Immature natural killer cell (primary cell): ENCODE data around the gene SLCO1B1. TPM values are rescaled to one million over a fixed set of nuclear protein-coding genes. Genes with fewer than 3 reads are reported as not detected.
"Not testable (repeated sequence)": the region's sequence is repeated elsewhere in the genome, so short reads cannot be mapped to it uniquely, and the experiment has no call there.

ENCODE experiments used
- DNase-seq, 3 donors: peaks; one replicate each; pipeline ENCODE4 v3.0.0; 2022; ENCODE audit warnings: mixed read lengths in 1 of 3
- H3K27ac Mint-ChIP-seq, 6 donors: one replicate each; pipeline ENCODE4 v1.8.0; 2020; ENCODE audit warnings: mixed read lengths in 6 of 6, mild to moderate bottlenecking in 5 of 6, inconsistent platforms in 4 of 6, moderate library complexity in 3 of 6
- H3K27me3 Mint-ChIP-seq, 3 donors: one replicate each; pipeline ENCODE4 v1.8.0; 2020 to 2021; ENCODE audit warnings: low read depth in 3 of 3, mild to moderate bottlenecking in 3 of 3, mixed read lengths in 3 of 3, moderate library complexity in 3 of 3, inconsistent platforms in 1 of 3
- H3K36me3 Mint-ChIP-seq, 3 donors: one replicate each; pipeline ENCODE4 v1.8.0; 2020; ENCODE audit warnings: mixed read lengths in 3 of 3, inconsistent platforms in 2 of 3, mild to moderate bottlenecking in 2 of 3
- H3K4me1 Mint-ChIP-seq, 2 donors: one replicate each; pipeline ENCODE4 v1.8.0; 2020; ENCODE audit warnings: inconsistent platforms in 2 of 2, mild to moderate bottlenecking in 2 of 2, mixed read lengths in 2 of 2, moderate library complexity in 1 of 2
- H3K4me3 Mint-ChIP-seq, 5 donors: one replicate each; pipeline ENCODE4 v1.8.0; 2020; ENCODE audit warnings: mild to moderate bottlenecking in 5 of 5, mixed read lengths in 5 of 5, inconsistent platforms in 3 of 5, moderate library complexity in 3 of 5
- H3K9me3 Mint-ChIP-seq, 6 donors: one replicate each; pipeline ENCODE4 v1.8.0; 2020; ENCODE audit warnings: mild to moderate bottlenecking in 6 of 6, mixed read lengths in 6 of 6, inconsistent platforms in 4 of 6, moderate library complexity in 3 of 6
- polyA plus RNA-seq, 3 donors: library from polyadenylated mRNA; unstranded; fragments of 300-500 nt; fragmentation: Illumina TruSeq; gene quantifications; one replicate each; pipeline ENCODE4 v1.2.3, GENCODE V29; 2021

SLCO1B1 gene, protein sequence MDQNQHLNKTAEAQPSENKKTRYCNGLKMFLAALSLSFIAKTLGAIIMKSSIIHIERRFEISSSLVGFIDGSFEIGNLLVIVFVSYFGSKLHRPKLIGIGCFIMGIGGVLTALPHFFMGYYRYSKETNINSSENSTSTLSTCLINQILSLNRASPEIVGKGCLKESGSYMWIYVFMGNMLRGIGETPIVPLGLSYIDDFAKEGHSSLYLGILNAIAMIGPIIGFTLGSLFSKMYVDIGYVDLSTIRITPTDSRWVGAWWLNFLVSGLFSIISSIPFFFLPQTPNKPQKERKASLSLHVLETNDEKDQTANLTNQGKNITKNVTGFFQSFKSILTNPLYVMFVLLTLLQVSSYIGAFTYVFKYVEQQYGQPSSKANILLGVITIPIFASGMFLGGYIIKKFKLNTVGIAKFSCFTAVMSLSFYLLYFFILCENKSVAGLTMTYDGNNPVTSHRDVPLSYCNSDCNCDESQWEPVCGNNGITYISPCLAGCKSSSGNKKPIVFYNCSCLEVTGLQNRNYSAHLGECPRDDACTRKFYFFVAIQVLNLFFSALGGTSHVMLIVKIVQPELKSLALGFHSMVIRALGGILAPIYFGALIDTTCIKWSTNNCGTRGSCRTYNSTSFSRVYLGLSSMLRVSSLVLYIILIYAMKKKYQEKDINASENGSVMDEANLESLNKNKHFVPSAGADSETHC
- polyA plus RNA-seq: not detected

DNA sequence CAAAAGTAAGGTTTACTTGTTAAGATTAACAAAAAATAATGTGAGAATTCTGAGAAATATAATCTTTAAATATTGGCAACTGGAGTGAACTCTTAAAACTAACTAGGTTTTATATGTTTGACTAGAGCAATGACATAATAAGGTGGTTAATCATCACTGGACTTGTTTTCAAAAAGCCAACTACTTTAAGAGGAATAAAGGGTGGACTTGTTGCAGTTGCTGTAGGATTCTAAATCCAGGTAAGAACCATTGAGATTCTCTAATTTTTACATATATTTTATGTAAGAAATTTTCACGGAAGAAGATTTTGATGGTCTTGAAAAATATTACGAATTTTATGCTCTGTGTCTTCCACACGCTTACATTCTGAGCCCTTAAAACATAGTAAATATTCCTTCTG lies at the start of gene SLCO1B1:
SLCO1B1 (plus strand) TSS at position 197 of the 400 bp plus-strand sequence. CDS start 10,381 bp downstream, outside the sequence.
- Mint-ChIP-seq H3K4me3 (no peak within 1 kb of the TSS), H3K27ac (no peak within 1 kb of the TSS), H3K36me3 (no peaks in the 10 kb centered on the region), H3K4me1 (no peaks in the 10 kb centered on the region), H3K27me3 (no peaks in the 10 kb centered on the region), H3K9me3 (peaks cover 3 to 19% (median 11%) of the 10 kb centered on the region in 6 donors)
- no peak for DNase-seq

DNA sequence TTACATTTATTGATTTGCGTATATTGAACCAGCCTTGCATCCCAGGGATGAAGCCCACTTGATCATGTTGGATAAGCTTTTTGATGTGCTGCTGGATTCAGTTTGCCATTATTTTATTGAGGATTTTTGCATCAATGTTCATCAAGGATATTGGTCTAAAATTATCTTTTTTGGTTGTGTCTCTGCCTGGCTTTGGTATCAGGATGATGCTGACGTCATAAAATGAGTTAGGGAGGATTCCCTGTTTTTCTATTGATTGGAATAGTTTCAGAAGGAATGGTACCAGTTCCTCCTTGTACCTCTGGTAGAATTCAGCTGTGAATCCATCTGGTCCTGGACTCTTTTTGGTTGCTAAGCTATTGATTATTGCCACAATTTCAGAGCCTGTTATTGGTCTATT lies 46.2 kb upstream of the SLCO1B1 start:
- not testable (repeated sequence) for H3K4me3 Mint-ChIP-seq, H3K27me3 Mint-ChIP-seq, DNase-seq, H3K4me1 Mint-ChIP-seq, H3K36me3 Mint-ChIP-seq, H3K27ac Mint-ChIP-seq
- H3K9me3 Mint-ChIP-seq: peaks cover 8 to 26% (median 16%) of the 10 kb centered on the region in 6 donors

DNA sequence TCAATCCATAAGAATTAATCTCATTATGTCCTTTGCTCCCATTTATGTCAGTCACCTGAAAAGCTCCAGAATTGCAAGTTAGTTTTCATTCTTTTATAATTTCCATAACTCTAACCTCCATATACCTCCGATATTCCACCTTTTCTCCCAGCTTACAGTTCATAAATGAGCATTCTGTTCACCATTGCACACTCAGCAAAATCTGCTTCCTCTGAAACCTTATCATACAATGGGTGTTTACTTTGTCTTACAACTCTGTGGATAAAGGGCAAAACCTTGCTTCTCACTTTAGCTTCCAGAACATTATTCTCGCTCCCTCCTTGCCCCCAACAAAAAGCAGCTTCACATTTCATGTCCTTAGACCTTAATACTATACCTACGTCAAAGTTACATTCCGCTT lies 19.3 kb upstream of the SLCO1B1 start:
- H3K9me3 Mint-ChIP-seq: peaks cover 9 to 41% (median 23%) of the 10 kb centered on the region in 6 donors
- H3K27ac Mint-ChIP-seq: no peak overlapping the region
- H3K4me1 Mint-ChIP-seq: no peaks in the 10 kb centered on the region
- no peak overlapping the region for H3K4me3 Mint-ChIP-seq
- no peak for DNase-seq
- no peaks in the 10 kb centered on the region for H3K27me3 Mint-ChIP-seq
- H3K36me3 Mint-ChIP-seq: no peaks in the 10 kb centered on the region

DNA sequence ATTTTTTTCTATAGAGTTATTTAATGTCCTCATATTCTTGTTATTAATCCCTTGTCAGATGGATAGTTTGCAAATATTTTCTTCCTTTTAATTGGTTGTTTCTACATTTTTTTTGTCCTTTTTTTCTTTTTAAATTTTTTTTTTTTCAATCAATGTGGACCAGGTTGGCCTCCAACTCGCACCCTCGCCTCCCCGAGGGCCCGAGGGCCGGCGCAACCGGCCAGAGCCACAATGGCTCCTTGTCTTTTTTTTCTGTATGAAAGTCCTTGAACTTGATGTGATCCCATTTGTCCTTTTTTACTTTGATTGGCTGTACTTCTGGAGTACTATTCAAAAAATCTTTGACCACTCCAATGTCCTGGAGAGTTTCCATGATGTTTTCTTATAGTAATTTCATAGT lies 17.7 kb upstream of the SLCO1B1 start:
- Mint-ChIP-seq H3K4me3 (no peak overlapping the region), H3K36me3 (no peaks in the 10 kb centered on the region), H3K4me1 (no peaks in the 10 kb centered on the region), H3K27ac (no peak overlapping the region), H3K9me3 (peaks cover 8 to 56% (median 25%) of the 10 kb centered on the region in 6 donors), H3K27me3 (peaks cover 0 to 2% (median 0%) of the 10 kb centered on the region in 3 donors)
- DNase-seq: no peak

DNA sequence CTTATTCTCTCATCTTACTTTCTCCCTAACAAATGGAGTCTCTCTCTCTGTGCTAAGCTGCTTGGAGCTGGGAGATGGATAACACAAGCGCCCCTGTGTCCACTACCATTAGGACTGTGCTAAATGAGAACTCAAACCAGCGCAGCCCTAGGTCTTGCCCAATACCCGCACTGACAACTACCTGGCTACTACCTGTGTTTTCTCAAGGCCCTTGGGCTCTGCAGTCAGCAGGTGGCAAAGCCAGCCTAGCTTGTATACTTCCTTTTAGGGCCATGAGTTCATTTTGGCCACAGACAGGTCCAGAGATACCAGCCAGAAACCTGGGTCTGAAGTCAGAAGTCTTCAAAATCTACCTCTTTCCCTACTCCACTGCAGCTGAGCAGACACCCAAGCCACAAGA lies 13.0 kb upstream of the SLCO1B1 start:
- DNase-seq: no peak
- peaks cover 0 to 2% (median 0%) of the 10 kb centered on the region in 3 donors for H3K27me3 Mint-ChIP-seq
- no peaks in the 10 kb centered on the region for H3K4me1 Mint-ChIP-seq
- no peaks in the 10 kb centered on the region for H3K36me3 Mint-ChIP-seq
- no peak overlapping the region for H3K27ac Mint-ChIP-seq
- peaks cover 10 to 58% (median 29%) of the 10 kb centered on the region in 6 donors for H3K9me3 Mint-ChIP-seq
- no peak overlapping the region for H3K4me3 Mint-ChIP-seq

DNA sequence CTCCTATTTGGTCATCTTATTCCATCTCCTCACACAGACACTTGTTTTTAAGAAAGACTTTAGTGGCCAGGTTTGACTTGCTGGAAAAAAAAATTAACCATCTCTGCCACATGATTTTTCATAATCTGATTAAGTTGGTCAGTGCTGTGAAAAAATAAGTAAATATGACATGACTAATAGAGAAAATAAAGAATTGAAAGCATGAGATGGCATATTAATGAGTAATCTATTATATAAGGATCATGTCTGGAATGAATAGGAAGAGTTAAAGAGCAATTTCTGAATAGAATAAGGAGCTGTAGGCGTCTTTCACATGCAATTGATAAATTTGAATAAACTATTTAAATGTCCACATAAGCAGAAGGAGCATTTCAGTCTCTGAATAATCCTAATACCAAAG lies 12.2 kb upstream of the SLCO1B1 start:
- H3K27me3 Mint-ChIP-seq: peaks cover 0 to 2% (median 0%) of the 10 kb centered on the region in 3 donors
- no peak overlapping the region for H3K4me3 Mint-ChIP-seq
- DNase-seq: no peak
- H3K36me3 Mint-ChIP-seq: no peaks in the 10 kb centered on the region
- no peaks in the 10 kb centered on the region for H3K4me1 Mint-ChIP-seq
- peaks cover 9 to 58% (median 29%) of the 10 kb centered on the region in 6 donors for H3K9me3 Mint-ChIP-seq
- H3K27ac Mint-ChIP-seq: no peak overlapping the region

DNA sequence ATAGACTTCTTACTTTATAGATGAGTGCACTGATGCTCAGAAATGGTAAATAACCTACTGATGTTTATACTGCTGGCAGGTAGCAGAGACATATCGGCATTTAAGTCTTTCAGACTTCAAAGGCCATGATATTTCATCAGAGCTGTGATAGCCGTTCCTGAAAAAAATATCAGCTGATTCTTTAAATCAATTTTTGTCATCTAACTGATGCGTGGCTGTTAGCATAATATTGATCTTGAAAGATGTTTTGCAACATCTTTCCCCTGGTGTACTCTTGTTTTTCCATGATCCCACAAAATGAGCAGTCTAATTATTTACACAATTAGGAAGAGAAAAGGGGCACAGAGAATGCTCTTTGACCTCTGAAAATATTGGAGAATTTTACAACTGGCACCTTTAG lies 1.6 kb upstream of the SLCO1B1 start:
- Mint-ChIP-seq H3K27me3 (no peaks in the 10 kb centered on the region), H3K4me3 (no peak overlapping the region), H3K27ac (no peak overlapping the region), H3K9me3 (peaks cover 0 to 16% (median 8%) of the 10 kb centered on the region in 6 donors), H3K36me3 (no peaks in the 10 kb centered on the region), H3K4me1 (no peaks in the 10 kb centered on the region)
- DNase-seq: no peak

DNA sequence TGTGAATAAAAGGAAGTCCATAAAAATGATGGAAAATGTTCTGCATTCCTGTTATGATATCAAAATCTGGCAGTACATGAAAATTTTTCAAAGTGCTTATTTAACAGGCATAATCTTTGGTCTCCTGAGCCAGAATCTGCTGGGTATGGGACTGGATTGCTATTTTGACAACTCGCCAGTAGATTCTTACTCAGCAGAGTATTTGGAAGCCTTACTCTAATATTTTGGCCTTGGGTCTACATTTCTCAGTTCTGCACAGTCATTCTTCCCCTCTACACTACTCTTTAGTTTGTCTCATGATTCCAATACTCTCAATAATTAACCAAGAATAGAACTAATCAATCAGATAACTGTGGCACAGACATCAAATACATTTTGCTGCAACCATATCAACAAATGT lies 1.1 kb upstream of the SLCO1B1 start:
- H3K27ac Mint-ChIP-seq: no peak overlapping the region
- no peaks in the 10 kb centered on the region for H3K36me3 Mint-ChIP-seq
- no peak for DNase-seq
- H3K27me3 Mint-ChIP-seq: no peaks in the 10 kb centered on the region
- H3K9me3 Mint-ChIP-seq: peaks cover under 1 to 15% (median 11%) of the 10 kb centered on the region in 6 donors
- H3K4me3 Mint-ChIP-seq: no peak overlapping the region
- no peaks in the 10 kb centered on the region for H3K4me1 Mint-ChIP-seq

DNA sequence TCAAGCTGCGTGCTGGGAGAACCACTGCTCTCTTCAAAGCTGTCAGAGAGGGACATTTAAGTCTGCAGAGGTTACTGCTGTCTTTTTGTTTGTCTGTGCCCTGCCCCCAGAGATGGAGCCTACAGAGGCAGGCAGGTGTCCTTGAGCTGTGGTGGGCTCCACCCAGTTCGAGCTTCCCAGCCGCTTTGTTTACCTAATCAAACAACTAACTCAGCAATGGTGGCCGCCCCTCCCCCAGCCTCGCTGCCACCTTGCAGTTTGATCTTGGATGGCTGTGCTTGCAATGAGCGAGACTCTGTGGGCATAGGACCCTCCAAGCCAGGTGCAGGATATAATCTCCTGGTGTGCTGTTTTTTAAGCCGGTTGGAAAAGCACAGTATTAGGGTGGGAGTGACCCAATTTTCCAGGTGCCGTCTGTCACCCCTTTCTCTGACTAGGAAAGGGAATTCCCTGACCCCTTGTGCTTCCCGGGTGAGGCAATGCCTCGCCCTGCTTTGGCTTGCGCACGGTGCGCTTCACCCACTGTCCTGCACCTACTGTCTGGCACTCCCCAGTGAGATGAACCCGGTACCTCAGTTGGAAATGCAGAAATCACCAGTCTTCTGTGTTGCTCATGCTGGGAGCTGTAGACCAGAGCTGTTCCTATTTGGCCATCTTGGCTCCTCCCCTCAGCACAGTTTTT lies 6.5 kb downstream of the SLCO1B1 start:
- not testable (repeated sequence) for DNase-seq, H3K27me3 Mint-ChIP-seq, H3K36me3 Mint-ChIP-seq, H3K4me3 Mint-ChIP-seq, H3K4me1 Mint-ChIP-seq, H3K27ac Mint-ChIP-seq
- peaks cover 8 to 28% (median 16%) of the 10 kb centered on the region in 6 donors for H3K9me3 Mint-ChIP-seq

DNA sequence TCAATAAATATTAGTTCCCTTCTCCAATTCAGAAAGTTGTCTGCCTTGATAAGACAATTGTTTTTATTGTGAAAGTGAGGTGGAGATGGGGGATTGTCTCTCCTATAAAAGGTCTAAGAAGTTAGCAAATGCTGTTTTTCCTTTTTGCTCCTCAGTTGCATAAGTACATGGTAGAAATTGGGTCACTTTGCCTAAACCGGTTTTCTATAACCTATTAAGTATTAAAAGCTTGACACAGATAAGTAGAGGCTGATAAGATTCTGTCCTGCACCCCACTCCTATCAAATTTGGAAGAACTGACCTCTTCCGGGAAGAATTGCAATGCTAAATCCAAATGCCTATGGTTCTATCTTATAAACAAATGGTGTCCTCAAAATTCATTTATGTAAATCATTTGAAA lies 7.0 kb downstream of the SLCO1B1 start:
- Mint-ChIP-seq H3K4me3 (no peak overlapping the region), H3K27me3 (peaks cover 0 to 2% (median 1%) of the 10 kb centered on the region in 3 donors), H3K27ac (no peak overlapping the region), H3K36me3 (no peaks in the 10 kb centered on the region), H3K4me1 (no peaks in the 10 kb centered on the region), H3K9me3 (peaks cover 8 to 27% (median 16%) of the 10 kb centered on the region in 6 donors)
- DNase-seq: no peak

DNA sequence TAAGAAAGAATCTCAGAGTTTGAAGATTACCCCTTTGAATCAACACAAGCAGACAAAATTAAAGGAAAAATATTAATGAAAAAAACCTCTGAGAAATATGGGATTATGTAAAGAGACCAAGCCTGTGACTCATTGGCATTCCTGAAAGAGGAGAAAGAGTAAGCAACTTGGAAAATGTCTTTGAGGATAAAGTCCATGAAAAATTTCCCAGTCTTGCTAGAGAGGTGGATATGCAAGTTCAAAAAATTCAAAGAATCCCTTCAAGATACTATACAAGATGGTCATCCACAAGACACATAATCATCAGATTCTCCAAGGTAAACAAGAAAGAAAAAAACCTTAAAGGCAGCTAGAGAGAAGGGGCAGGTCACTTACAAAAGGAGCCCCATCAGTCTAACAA lies 13.3 kb downstream of the SLCO1B1 start:
- H3K4me3 Mint-ChIP-seq: no peak overlapping the region
- H3K9me3 Mint-ChIP-seq: peaks cover 0 to 5% (median 4%) of the 10 kb centered on the region in 6 donors
- peaks cover 0 to 3% (median 0%) of the 10 kb centered on the region in 3 donors for H3K27me3 Mint-ChIP-seq
- no peak for DNase-seq
- H3K27ac Mint-ChIP-seq: no peak overlapping the region
- H3K36me3 Mint-ChIP-seq: no peaks in the 10 kb centered on the region
- no peaks in the 10 kb centered on the region for H3K4me1 Mint-ChIP-seq

DNA sequence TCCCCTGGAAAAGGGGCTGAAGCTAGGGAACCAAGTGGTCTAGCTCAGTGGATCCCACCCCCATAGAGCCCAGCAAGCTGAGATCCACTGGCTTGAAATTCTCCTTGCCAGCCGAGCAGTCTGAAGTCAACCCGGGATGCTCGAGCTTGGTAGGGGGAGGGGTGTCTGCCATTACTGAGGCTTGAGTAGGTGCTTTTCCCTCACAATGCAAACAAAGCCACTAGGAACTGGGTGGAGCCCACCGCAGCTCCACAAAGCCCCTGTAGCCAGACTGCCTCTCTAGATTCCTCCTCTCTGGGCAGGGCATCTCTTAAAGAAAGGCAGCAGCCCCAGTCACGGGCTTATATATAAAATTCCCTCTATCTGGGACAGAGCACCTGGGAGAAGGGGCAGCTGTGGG lies 18.9 kb downstream of the SLCO1B1 start:
- not testable (repeated sequence) for H3K27me3 Mint-ChIP-seq, H3K4me1 Mint-ChIP-seq, DNase-seq, H3K27ac Mint-ChIP-seq, H3K36me3 Mint-ChIP-seq, H3K4me3 Mint-ChIP-seq
- peaks cover 0 to 11% (median 3%) of the 10 kb centered on the region in 6 donors for H3K9me3 Mint-ChIP-seq

DNA sequence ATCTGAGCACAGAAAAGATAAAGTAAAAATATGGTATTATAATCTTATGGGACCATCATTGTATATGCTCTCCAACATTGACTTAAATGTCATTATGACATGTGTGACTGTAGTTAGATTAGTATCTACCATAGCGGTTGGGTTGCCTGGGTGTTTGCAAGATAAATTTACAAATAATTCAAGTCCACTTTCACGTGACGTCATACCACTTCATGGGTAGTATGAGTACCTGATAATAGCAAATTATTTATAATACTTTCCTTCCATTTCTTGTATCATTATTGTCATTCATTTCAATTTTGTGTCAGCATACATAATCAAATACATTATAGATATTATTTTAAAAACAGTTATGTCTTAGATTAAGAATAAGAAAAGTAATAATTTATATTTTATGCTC lies 20.2 kb downstream of the SLCO1B1 start:
- Mint-ChIP-seq H3K27me3 (peaks cover 0 to 2% (median 1%) of the 10 kb centered on the region in 3 donors), H3K27ac (no peak overlapping the region), H3K9me3 (peaks cover 0 to 12% (median 3%) of the 10 kb centered on the region in 6 donors)

More for the DNA sequence above, 20.2 kb downstream of the SLCO1B1 start:
- no peak for DNase-seq
- Mint-ChIP-seq H3K4me1 (no peaks in the 10 kb centered on the region), H3K4me3 (no peak overlapping the region), H3K36me3 (no peaks in the 10 kb centered on the region)
